HepG2 (cell line): ENCODE measurements around the gene GRM4. TPM values are rescaled to one million over a fixed set of nuclear protein-coding genes. Genes with fewer than 3 reads are reported as not detected.

Source experiments
- CBFB ChIP-seq: sonication (generic); formaldehyde crosslinking; IDR thresholded peaks from 2 replicates; pipeline ENCODE4 v1.4.0; 2020; ENCODE audit warnings: missing genetic modification reagents
- CBX2 ChIP-seq, 2 experiments: fragments of 200-600 bp in 1 of 2; sonication (generic); formaldehyde crosslinking in 1 of 2; IDR thresholded peaks; 2 replicates each; pipeline versions ENCODE4 v1.7.0 to v1.8.1; 2018 to 2022; ENCODE audit warnings: low read depth in 2 of 2, low read length in 1 of 2, mild to moderate bottlenecking in 1 of 2, missing genetic modification reagents in 1 of 2
- PCBP2 ChIP-seq: fragments of 200-400 bp; formaldehyde crosslinking; optimal IDR thresholded peaks from 2 replicates; pipeline ENCODE3; 2018; ENCODE audit warnings: low read length, low read depth; ENCODE audit not compliant: poor library complexity, severe bottlenecking
- ZNF205 ChIP-seq: IDR thresholded peaks from 2 replicates; pipeline ENCODE4 v1.6.1; 2018; ENCODE audit warnings: missing biosample characterization, missing genetic modification reagents
- ZNF563 ChIP-seq: sonication (generic); formaldehyde crosslinking; IDR thresholded peaks from 2 replicates; pipeline ENCODE4 v1.8.0; 2022; ENCODE audit warnings: mild to moderate bottlenecking, moderate library complexity, missing genetic modification reagents
- ZNF773 ChIP-seq: sonication (generic); formaldehyde crosslinking; IDR thresholded peaks from 2 replicates; pipeline ENCODE4 v1.4.0; 2020; ENCODE audit warnings: missing genetic modification reagents, borderline replicate concordance
- polyA plus RNA-seq, 8 experiments: library from polyadenylated mRNA; depleted of rRNA in 3 of 8; stranded (reverse) in 7 of 8; unstranded in 1 of 8; fragments of >200 nt; fragmentation: Illumina TruSeq in 4 of 8; extraction: Trizol in 4 of 8; gene quantifications; 2 replicates each; pipeline versions ENCODE4 v1.2.1 to v1.2.3, GENCODE V29; 2011 to 2016; ENCODE audit warnings: low read depth in 4 of 8, missing spikeins in 1 of 8, mixed read lengths in 1 of 8; ENCODE audit not compliant: insufficient read depth in 1 of 8
- total RNA-seq, 5 experiments: library from RNA; depleted of rRNA; stranded (reverse); fragments of >200 nt; fragmentation: Illumina TruSeq; extraction: Trizol; gene quantifications; 2 replicates each; pipeline ENCODE4 v1.2.3, GENCODE V29; 2016; ENCODE audit warnings: low read depth in 1 of 5
- TF ChIP-seq, protein P1 (sequence below): sonication (generic); formaldehyde crosslinking; conservative IDR thresholded peaks from 2 replicates; pipeline ENCODE4 v1.8.1; 2023; ENCODE audit warnings: missing genetic modification reagents
- TF ChIP-seq, protein P2 (sequence below): sonication (generic); formaldehyde crosslinking; IDR thresholded peaks from 2 replicates; pipeline ENCODE4 v1.4.0; 2020; ENCODE audit warnings: missing genetic modification reagents
- TF ChIP-seq, protein P3 (sequence below): fragments of 450-650 bp; IDR thresholded peaks from 2 replicates; pipeline ENCODE4 v1.6.1; 2017
- TF ChIP-seq, protein P4 (sequence below): sonication (generic); formaldehyde crosslinking; IDR thresholded peaks from 2 replicates; pipeline ENCODE4 v1.4.0; 2020; ENCODE audit warnings: missing genetic modification reagents, borderline replicate concordance
- TF ChIP-seq, protein P5 (sequence below): sonication (generic); formaldehyde crosslinking; conservative IDR thresholded peaks from 2 replicates; pipeline ENCODE4 v1.8.0; 2022; ENCODE audit warnings: low read depth, missing genetic modification reagents
- TF ChIP-seq, protein P6 (sequence below): IDR thresholded peaks from 2 replicates; pipeline ENCODE4 v1.6.1; 2016

Gene GRM4
- total and polyA plus RNA-seq, 2 of the 13 experiments (the other 11 are each of a cell fraction or from before 2014, with no cell fraction given): not detected

DNA sequence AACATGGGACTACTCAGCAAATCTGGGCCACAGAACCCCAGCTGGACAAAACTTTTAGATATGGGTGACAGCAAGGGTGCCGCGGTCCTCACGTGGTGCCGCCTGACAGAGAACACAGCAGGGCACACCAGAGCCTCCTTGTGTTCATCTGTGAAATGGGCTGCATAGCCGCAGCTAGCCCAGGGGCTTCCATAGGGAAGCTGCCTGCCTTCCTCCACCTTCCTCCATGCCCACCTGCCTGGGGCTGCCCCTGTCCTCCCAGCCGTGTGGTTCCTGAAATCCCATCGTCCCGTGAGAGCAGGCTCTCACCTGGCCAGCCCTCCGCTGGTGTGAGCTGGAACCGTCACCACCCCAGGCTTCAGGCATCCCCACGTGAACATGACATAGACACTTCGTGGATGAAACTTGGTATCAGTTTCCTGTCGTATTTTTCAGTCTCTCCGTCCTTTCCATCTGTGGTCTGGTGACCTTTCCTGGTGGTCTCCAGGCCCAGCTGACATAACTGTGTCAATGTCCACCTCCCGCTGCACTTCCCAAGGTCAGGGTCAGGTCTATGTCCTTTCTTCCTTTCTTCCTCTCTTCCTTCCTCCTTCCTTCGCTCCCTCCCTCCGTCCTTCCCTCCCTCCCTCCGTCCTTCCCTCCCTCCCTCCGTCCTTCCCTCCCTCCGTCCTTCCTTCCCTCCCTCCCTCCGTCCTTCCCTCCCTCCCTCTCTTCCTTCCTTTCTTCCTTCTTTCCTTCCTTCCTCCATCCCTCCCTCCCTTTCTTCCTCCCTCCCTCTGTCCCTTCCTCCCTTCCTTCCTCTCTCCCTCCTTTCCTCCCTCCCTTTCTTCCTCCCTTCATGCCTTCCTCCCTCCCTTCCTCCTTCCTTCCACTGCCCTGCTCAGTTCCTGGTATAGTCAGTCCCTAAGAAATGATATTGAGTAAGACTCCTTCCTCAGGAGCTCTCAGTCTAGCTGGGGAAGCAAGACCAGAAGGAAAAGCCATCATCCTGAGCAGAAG is 78.8 kb downstream of the GRM4 start (continued):
- TF ChIP-seq, protein P1, sequence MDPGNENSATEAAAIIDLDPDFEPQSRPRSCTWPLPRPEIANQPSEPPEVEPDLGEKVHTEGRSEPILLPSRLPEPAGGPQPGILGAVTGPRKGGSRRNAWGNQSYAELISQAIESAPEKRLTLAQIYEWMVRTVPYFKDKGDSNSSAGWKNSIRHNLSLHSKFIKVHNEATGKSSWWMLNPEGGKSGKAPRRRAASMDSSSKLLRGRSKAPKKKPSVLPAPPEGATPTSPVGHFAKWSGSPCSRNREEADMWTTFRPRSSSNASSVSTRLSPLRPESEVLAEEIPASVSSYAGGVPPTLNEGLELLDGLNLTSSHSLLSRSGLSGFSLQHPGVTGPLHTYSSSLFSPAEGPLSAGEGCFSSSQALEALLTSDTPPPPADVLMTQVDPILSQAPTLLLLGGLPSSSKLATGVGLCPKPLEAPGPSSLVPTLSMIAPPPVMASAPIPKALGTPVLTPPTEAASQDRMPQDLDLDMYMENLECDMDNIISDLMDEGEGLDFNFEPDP: 0 out of 2 replicates have a peak, but pooled peaks have one; percentile 36
- TF ChIP-seq PCBP2 (peak; percentile 75), ZNF563 (CRISPR knock-in tag) (no peak), CBFB (CRISPR knock-in tag) (no peak), CBX2 (IDR thresholded peaks at IDR 0.05; ENCODE audit: low read depth, low read length) (no peak), CBX2 (CRISPR knock-in tag; IDR thresholded peaks at IDR 0.05; ENCODE audit: low read depth) (no peak), ZNF205 (no peak), ZNF773 (no peak)
- TF ChIP-seq, protein P2, sequence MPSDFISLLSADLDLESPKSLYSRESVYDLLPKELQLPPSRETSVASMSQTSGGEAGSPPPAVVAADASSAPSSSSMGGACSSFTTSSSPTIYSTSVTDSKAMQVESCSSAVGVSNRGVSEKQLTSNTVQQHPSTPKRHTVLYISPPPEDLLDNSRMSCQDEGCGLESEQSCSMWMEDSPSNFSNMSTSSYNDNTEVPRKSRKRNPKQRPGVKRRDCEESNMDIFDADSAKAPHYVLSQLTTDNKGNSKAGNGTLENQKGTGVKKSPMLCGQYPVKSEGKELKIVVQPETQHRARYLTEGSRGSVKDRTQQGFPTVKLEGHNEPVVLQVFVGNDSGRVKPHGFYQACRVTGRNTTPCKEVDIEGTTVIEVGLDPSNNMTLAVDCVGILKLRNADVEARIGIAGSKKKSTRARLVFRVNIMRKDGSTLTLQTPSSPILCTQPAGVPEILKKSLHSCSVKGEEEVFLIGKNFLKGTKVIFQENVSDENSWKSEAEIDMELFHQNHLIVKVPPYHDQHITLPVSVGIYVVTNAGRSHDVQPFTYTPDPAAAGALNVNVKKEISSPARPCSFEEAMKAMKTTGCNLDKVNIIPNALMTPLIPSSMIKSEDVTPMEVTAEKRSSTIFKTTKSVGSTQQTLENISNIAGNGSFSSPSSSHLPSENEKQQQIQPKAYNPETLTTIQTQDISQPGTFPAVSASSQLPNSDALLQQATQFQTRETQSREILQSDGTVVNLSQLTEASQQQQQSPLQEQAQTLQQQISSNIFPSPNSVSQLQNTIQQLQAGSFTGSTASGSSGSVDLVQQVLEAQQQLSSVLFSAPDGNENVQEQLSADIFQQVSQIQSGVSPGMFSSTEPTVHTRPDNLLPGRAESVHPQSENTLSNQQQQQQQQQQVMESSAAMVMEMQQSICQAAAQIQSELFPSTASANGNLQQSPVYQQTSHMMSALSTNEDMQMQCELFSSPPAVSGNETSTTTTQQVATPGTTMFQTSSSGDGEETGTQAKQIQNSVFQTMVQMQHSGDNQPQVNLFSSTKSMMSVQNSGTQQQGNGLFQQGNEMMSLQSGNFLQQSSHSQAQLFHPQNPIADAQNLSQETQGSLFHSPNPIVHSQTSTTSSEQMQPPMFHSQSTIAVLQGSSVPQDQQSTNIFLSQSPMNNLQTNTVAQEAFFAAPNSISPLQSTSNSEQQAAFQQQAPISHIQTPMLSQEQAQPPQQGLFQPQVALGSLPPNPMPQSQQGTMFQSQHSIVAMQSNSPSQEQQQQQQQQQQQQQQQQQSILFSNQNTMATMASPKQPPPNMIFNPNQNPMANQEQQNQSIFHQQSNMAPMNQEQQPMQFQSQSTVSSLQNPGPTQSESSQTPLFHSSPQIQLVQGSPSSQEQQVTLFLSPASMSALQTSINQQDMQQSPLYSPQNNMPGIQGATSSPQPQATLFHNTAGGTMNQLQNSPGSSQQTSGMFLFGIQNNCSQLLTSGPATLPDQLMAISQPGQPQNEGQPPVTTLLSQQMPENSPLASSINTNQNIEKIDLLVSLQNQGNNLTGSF (CRISPR knock-in tag): no peak
- TF ChIP-seq, protein P3, sequence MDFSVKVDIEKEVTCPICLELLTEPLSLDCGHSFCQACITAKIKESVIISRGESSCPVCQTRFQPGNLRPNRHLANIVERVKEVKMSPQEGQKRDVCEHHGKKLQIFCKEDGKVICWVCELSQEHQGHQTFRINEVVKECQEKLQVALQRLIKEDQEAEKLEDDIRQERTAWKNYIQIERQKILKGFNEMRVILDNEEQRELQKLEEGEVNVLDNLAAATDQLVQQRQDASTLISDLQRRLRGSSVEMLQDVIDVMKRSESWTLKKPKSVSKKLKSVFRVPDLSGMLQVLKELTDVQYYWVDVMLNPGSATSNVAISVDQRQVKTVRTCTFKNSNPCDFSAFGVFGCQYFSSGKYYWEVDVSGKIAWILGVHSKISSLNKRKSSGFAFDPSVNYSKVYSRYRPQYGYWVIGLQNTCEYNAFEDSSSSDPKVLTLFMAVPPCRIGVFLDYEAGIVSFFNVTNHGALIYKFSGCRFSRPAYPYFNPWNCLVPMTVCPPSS: 0 out of 2 replicates have a peak, but pooled peaks have one; percentile 66
- TF ChIP-seq, protein P4, sequence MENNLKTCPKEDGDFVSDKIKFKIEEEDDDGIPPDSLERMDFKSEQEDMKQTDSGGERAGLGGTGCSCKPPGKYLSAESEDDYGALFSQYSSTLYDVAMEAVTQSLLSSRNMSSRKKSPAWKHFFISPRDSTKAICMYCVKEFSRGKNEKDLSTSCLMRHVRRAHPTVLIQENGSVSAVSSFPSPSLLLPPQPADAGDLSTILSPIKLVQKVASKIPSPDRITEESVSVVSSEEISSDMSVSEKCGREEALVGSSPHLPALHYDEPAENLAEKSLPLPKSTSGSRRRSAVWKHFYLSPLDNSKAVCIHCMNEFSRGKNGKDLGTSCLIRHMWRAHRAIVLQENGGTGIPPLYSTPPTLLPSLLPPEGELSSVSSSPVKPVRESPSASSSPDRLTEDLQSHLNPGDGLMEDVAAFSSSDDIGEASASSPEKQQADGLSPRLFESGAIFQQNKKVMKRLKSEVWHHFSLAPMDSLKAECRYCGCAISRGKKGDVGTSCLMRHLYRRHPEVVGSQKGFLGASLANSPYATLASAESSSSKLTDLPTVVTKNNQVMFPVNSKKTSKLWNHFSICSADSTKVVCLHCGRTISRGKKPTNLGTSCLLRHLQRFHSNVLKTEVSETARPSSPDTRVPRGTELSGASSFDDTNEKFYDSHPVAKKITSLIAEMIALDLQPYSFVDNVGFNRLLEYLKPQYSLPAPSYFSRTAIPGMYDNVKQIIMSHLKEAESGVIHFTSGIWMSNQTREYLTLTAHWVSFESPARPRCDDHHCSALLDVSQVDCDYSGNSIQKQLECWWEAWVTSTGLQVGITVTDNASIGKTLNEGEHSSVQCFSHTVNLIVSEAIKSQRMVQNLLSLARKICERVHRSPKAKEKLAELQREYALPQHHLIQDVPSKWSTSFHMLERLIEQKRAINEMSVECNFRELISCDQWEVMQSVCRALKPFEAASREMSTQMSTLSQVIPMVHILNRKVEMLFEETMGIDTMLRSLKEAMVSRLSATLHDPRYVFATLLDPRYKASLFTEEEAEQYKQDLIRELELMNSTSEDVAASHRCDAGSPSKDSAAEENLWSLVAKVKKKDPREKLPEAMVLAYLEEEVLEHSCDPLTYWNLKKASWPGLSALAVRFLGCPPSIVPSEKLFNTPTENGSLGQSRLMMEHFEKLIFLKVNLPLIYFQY (CRISPR knock-in tag): no peak
- TF ChIP-seq, protein P5, sequence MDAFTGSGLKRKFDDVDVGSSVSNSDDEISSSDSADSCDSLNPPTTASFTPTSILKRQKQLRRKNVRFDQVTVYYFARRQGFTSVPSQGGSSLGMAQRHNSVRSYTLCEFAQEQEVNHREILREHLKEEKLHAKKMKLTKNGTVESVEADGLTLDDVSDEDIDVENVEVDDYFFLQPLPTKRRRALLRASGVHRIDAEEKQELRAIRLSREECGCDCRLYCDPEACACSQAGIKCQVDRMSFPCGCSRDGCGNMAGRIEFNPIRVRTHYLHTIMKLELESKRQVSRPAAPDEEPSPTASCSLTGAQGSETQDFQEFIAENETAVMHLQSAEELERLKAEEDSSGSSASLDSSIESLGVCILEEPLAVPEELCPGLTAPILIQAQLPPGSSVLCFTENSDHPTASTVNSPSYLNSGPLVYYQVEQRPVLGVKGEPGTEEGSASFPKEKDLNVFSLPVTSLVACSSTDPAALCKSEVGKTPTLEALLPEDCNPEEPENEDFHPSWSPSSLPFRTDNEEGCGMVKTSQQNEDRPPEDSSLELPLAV (CRISPR knock-in tag): no peak
- TF ChIP-seq, protein P6, sequence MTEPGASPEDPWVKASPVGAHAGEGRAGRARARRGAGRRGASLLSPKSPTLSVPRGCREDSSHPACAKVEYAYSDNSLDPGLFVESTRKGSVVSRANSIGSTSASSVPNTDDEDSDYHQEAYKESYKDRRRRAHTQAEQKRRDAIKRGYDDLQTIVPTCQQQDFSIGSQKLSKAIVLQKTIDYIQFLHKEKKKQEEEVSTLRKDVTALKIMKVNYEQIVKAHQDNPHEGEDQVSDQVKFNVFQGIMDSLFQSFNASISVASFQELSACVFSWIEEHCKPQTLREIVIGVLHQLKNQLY (CRISPR knock-in tag): no peak
